Measurements from ENCODE around the gene YTHDC2. TPM values are rescaled to one million over a fixed set of nuclear protein-coding genes. Genes with fewer than 3 reads are reported as not detected.
A peak's percentile ranks its signal among the peaks of the same experiment; 100 is the strongest.

The YTHDC2 gene
- total RNA-seq, 1 donor from 2014 or later = 12.9 TPM

GRCh38 chr5:113512341-113512740 lies 1.2 kb upstream of the YTHDC2 start:
- ATAC-seq (ENCODE audit: poor library complexity) (no peak), DNase-seq (no peak)
- intact Hi-C loops (cut with DNase I) = loop anchor here (5.0 to 10.0 kb wide), 3 partner anchors 135 to 515 kb away; no protein-coding TSS in a partner anchor

GRCh38 chr5:113514289-113514635 lies 768 bp downstream of the YTHDC2 start:
- ATAC-seq (ENCODE audit: poor library complexity) = peak; percentile 17
- no peak for DNase-seq
- intact Hi-C loops (cut with DNase I) = loop anchor here (5.0 to 10.0 kb wide), 3 partner anchors 137 to 517 kb away; no protein-coding TSS in a partner anchor

DNA sequence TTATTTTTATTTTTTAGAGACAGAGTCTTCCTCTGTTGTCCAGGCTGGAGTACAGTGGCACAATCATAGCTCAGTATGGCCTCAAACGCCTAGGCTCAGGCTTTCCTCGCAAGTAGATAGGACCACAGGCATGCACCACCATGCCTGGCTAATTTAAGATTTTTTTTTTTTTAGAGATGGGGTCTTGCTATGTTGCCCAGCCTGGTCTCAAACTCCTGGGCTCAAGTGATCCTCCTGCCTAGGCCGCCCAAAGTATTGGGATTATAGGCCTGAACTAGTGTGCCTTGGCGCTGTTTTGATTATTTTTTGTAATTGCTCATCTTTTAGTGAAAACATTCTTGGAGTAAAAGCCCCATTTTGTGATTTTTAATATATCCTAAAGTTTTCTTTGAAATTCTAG lies 5.4 kb downstream of the YTHDC2 start:
- intact Hi-C loops (cut with DNase I) = loop anchor here (10.0 kb wide), 1 partner anchor 184 kb away; no protein-coding TSS in a partner anchor
- DNase-seq = no peak
- ATAC-seq (ENCODE audit: poor library complexity) = no peak

GRCh38 chr5:113519412-113519811 lies 5.9 kb downstream of the YTHDC2 start:
- no peak for DNase-seq
- intact Hi-C loops (cut with DNase I) = loop anchor here (10.0 kb wide), 1 partner anchor 185 kb away; no protein-coding TSS in a partner anchor
- ATAC-seq (ENCODE audit: poor library complexity) = no peak

GRCh38 chr5:113520429-113520828 lies 6.9 kb downstream of the YTHDC2 start:
- intact Hi-C loops (cut with DNase I) = no loop called here
- no peak for ATAC-seq (ENCODE audit: poor library complexity)
- DNase-seq = no peak

- intact Hi-C loops (cut with DNase I) = no loop called here
- DNase-seq = no peak
- no peak for ATAC-seq (ENCODE audit: poor library complexity)
These were observed 7.4 kb downstream of the YTHDC2 start for GRCh38 chr5:113520899-113521298.

- DNase-seq (no peak), ATAC-seq (ENCODE audit: poor library complexity) (no peak)
- intact Hi-C loops (cut with DNase I) = no loop called here
These were observed 9.7 kb downstream of the YTHDC2 start for GRCh38 chr5:113523168-113523567.

DNA sequence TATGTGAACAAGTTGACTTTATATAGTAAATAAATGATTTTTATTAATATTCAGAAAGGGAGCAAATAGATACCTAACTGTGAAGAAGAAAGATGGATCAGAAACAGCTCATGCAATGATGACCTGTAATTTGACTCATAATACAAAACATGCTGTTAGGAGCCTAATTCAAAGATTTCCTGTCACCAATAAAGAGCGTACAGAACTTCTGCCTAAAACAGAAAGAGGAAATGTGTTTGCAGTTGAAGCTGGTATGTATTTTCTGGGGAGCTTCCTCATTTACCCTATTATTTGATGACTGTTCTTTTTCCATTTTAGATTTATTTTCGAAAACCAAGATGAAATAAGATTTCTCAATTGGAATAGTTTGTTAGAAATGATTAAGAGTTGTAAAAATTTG lies 11.4 kb downstream of the YTHDC2 start:
- ATAC-seq (ENCODE audit: poor library complexity) (peak; percentile 53), DNase-seq (no peak)
- intact Hi-C loops (cut with DNase I) = no loop called here

GRCh38 chr5:113526421-113526820 lies 12.9 kb downstream of the YTHDC2 start:
- DNase-seq = no peak
- intact Hi-C loops (cut with DNase I) = no loop called here
- ATAC-seq (ENCODE audit: poor library complexity) = no peak

- intact Hi-C loops (cut with DNase I) = no loop called here
- DNase-seq (no peak), ATAC-seq (ENCODE audit: poor library complexity) (no peak)
These were observed 14.3 kb downstream of the YTHDC2 start for GRCh38 chr5:113527746-113528145.

- intact Hi-C loops (cut with DNase I) = no loop called here
- ATAC-seq (ENCODE audit: poor library complexity) (no peak), DNase-seq (no peak)
These were observed 18.1 kb downstream of the YTHDC2 start for GRCh38 chr5:113531481-113532159.

GRCh38 chr5:113538313-113538712 lies 24.8 kb downstream of the YTHDC2 start:
- no peak for DNase-seq
- intact Hi-C loops (cut with DNase I) = no loop called here
- ATAC-seq (ENCODE audit: poor library complexity) = no peak

- no peak for DNase-seq
- intact Hi-C loops (cut with DNase I) = no loop called here
- ATAC-seq (ENCODE audit: poor library complexity) = peak; percentile 31
These were observed 33.2 kb downstream of the YTHDC2 start for GRCh38 chr5:113546703-113547183.

DNA sequence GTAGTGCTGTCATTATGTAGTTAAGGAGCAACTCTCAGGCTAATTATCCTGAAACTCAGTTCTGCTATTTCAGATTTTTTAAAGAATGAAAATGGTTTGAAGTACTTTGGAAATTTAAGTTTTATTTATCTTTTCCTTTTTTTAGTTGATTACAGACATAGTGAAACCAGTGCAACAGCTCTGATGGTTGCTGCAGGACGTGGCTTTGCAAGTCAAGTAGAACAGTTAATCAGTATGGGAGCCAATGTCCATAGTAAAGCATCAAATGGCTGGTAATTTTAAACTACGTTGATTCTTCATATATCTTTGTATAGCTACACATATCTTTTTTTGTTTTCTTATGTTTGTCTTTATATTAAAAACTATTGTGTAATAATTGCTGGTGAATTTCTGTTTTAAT lies 34.9 kb downstream of the YTHDC2 start:
- DNase-seq (no peak), ATAC-seq (ENCODE audit: poor library complexity) (no peak)
- intact Hi-C loops (cut with DNase I) = no loop called here

DNA sequence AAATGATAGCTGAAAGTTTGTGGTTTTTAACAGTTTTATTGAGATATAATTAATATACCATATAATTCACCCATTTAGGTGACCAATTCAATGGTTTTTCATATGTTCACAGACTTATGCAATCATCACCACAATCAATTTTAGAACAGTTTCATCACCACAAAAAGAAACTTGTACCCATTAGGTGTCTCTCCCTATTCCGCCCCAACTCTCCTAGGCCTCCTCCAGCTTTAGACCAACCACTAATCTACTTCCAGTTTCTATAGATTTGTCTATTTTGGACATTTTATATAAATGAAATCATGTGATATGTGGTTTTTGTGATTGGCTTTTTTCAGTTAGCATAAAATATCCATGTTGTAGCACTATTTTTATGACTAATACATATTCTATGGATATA lies 38.6 kb downstream of the YTHDC2 start:
- no peak for DNase-seq
- ATAC-seq (ENCODE audit: poor library complexity) = no peak
- intact Hi-C loops (cut with DNase I) = no loop called here

GRCh38 chr5:113552620-113553019 lies 39.1 kb downstream of the YTHDC2 start:
- intact Hi-C loops (cut with DNase I) = no loop called here

GRCh38 chr5:113562828-113563400 lies 49.4 kb downstream of the YTHDC2 start:
- no peak for DNase-seq
- intact Hi-C loops (cut with DNase I) = no loop called here
- no peak for ATAC-seq (ENCODE audit: poor library complexity)

More at GRCh38 chr5:113552620-113553019, 39.1 kb downstream of the YTHDC2 start:
- DNase-seq (no peak), ATAC-seq (ENCODE audit: poor library complexity) (no peak)

DNA sequence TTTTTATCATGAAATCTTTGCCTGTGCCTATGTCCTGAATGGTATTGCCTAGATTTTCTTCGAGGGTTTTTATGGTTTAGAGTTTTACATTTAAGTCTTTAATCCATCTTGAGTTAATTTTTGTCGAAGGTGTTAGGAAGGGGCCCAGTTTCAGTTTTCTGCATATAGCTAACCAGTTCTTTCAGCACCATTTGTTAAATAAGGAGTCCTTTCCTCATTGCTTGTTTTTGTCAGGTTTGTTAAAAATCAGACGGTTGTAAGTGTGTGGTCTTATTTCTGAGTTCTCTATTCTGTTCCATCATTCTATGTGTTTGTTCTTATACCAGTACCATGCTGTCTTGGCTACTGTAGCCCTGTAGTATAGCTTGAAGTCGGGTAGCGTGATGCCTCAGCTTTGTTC lies 55.9 kb downstream of the YTHDC2 start:
- intact Hi-C loops (cut with DNase I) = no loop called here
- DNase-seq (no peak), ATAC-seq (ENCODE audit: poor library complexity) (no peak)

DNA sequence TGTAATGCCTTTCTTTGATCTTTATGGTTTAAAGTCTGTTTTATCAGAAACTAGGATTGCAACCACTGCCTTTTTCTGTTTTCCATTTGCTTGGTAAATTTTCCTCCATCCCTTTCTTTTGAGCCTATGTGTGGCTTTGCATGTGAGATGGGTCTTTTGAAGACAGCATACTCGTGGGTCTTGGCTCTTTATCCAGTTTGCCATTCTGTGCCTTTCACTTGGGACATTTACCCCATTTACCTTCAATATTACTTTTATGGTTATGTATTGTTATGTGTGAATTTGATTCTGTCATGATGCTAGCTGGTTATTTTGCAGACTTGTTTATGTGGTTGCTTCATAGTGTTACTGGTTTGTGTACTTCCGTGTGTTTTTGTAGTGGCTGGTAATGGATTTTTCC lies 59.2 kb downstream of the YTHDC2 start:
- ATAC-seq (ENCODE audit: poor library complexity) = no peak
- no peak for DNase-seq
- intact Hi-C loops (cut with DNase I) = no loop called here

DNA sequence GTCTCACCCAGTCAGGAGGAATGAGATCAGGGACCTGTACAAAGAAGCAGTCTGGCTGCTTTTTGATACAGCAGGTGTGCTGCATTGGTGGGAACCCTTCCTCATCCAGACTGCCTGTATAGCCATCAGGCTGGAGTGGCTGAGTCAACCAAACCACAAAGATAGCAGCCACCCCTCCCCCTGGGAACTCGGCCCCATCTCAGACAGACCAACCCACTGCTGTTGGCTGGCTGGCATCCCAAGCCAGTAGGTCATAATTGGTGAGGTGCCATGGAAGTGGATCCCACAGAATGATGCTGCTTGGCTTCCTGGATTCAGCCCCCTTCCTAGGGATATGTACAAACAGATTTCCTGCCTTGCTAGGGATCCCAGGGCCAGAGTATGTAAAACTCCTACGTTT lies 60.9 kb downstream of the YTHDC2 start:
- ATAC-seq (ENCODE audit: poor library complexity) = no peak
- intact Hi-C loops (cut with DNase I) = no loop called here
- peak; percentile 48 for DNase-seq
